Measurements from ENCODE around the gene RANBP17. TPM values are rescaled to one million over a fixed set of nuclear protein-coding genes. Genes with fewer than 3 reads are reported as not detected.

RANBP17 gene
- total RNA-seq, 1 experiment from 2014 or later: 6.0 TPM

GRCh38 chr5:171251519-171251918 is 389.7 kb downstream of the RANBP17 start:
- Histone ChIP-seq H3K9ac (ENCODE audit: low read length) (no peak overlapping the region), H3K79me2 (ENCODE audit: low read length) (no peaks in the 10 kb centered on the region), H3K27me3 (ENCODE audit: low read length) (no peaks in the 10 kb centered on the region), H3K36me3 (ENCODE audit: low read depth, low read length) (peaks cover 10% of the 10 kb centered on the region; the same call in 1 of the 2 replicates), H3F3A (ENCODE audit: low read length, unreplicated experiment) (no peaks in the 10 kb centered on the region), H3K4me2 (ENCODE audit: low read length) (no peak overlapping the region), H3K9me3 (ENCODE audit: low read length) (peaks cover 19% of the 10 kb centered on the region), H3K27ac (ENCODE audit: low read length) (no peak overlapping the region), H4K20me1 (ENCODE audit: low read length) (no peaks in the 10 kb centered on the region), H3K4me1 (ENCODE audit: insufficient read depth, low read length) (no peaks in the 10 kb centered on the region), H3K4me3 (ENCODE audit: low read length) (no peak overlapping the region), H2AFZ (ENCODE audit: low read length) (no peak overlapping the region), H3K9me2 (replicated peaks; ENCODE audit: low read length) (no peaks in the 10 kb centered on the region)
- CTCF ChIA-PET: no interaction called here
- ATAC-seq (no peak), DNase-seq (no peak)
- BruUV-seq (replicated peaks): no TSS peak
- POLR2A ChIA-PET (ENCODE audit: unreplicated experiment): no interaction called here
- intact Hi-C loops (cut with micrococcal nuclease): no loop called here
- TF ChIP-seq, protein P1, sequence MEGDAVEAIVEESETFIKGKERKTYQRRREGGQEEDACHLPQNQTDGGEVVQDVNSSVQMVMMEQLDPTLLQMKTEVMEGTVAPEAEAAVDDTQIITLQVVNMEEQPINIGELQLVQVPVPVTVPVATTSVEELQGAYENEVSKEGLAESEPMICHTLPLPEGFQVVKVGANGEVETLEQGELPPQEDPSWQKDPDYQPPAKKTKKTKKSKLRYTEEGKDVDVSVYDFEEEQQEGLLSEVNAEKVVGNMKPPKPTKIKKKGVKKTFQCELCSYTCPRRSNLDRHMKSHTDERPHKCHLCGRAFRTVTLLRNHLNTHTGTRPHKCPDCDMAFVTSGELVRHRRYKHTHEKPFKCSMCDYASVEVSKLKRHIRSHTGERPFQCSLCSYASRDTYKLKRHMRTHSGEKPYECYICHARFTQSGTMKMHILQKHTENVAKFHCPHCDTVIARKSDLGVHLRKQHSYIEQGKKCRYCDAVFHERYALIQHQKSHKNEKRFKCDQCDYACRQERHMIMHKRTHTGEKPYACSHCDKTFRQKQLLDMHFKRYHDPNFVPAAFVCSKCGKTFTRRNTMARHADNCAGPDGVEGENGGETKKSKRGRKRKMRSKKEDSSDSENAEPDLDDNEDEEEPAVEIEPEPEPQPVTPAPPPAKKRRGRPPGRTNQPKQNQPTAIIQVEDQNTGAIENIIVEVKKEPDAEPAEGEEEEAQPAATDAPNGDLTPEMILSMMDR (conservative IDR thresholded peaks at IDR 0.05; ENCODE audit: low read depth, low read length): no peak
- no peak for TF ChIP-seq EZH2phosphoT487 (IDR thresholded peaks at IDR 0.05; ENCODE audit: borderline replicate concordance, low read length)
- TF ChIP-seq EZH2 (IDR thresholded peaks at IDR 0.05; ENCODE audit: low read length, unreplicated experiment): no peak

GRCh38 chr5:171252674-171253073 is 390.9 kb downstream of the RANBP17 start:
- no TSS peak for BruUV-seq (replicated peaks)
- no peak overlapping the region for H3K4me3 ChIP-seq (ENCODE audit: low read length)
- H3K36me3 ChIP-seq (ENCODE audit: low read depth, low read length): peaks cover 8% of the 10 kb centered on the region; the same call in 1 of the 2 replicates
- peaks cover 19% of the 10 kb centered on the region for H3K9me3 ChIP-seq (ENCODE audit: low read length)
- no peaks in the 10 kb centered on the region for H3K4me1 ChIP-seq (ENCODE audit: insufficient read depth, low read length)
- intact Hi-C loops (cut with micrococcal nuclease): no loop called here
- H3K9ac ChIP-seq (ENCODE audit: low read length): no peak overlapping the region
- DNase-seq (no peak), ATAC-seq (no peak)
- no peaks in the 10 kb centered on the region for H3K79me2 ChIP-seq (ENCODE audit: low read length)
- TF ChIP-seq EZH2 (IDR thresholded peaks at IDR 0.05; ENCODE audit: low read length, unreplicated experiment) (no peak), EZH2phosphoT487 (IDR thresholded peaks at IDR 0.05; ENCODE audit: borderline replicate concordance, low read length) (no peak)
- TF ChIP-seq, protein P1 (conservative IDR thresholded peaks at IDR 0.05; ENCODE audit: low read depth, low read length): no peak
- no peaks in the 10 kb centered on the region for H3K27me3 ChIP-seq (ENCODE audit: low read length)
- no peaks in the 10 kb centered on the region for H3K9me2 ChIP-seq (replicated peaks; ENCODE audit: low read length)
- H2AFZ ChIP-seq (ENCODE audit: low read length): no peak overlapping the region
- ChIA-PET POLR2A (ENCODE audit: unreplicated experiment) (no interaction called here), CTCF (no interaction called here)
- no peaks in the 10 kb centered on the region for H3F3A ChIP-seq (ENCODE audit: low read length, unreplicated experiment)
- H3K4me2 ChIP-seq (ENCODE audit: low read length): no peak overlapping the region
- no peaks in the 10 kb centered on the region for H4K20me1 ChIP-seq (ENCODE audit: low read length)
- no peak overlapping the region for H3K27ac ChIP-seq (ENCODE audit: low read length)

DNA sequence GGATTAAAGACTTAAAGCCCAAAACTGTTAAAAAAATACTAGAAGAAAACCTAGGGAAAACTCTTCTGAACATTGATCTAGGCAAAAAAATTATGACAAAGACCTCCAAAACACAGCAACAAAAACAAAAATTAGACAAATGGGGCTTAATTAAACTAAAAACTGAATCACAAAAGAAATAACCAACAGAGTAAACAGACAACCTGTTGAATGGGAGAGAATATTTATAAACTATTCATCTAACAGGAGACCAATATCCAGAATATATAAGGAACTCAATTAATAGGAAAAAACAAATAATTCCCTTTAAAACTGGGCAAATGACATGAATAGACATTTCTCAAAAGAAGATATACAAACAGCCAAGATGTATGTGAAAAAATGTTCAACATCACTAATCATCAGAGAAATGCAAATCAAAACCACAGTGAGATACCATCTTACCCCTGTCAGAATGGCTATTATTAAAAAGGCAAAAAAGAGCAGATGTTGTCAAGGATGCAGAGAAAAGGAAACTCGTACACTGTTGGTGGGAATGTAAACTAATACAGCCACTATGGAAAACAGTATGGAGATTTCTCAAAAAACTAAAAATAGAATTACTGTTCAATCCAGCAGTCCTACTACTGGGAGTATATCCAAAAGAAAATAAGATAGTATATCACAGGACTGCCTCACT is 397.1 kb downstream of the RANBP17 start:
- TF ChIP-seq EZH2phosphoT487 (IDR thresholded peaks at IDR 0.05; ENCODE audit: borderline replicate concordance, low read length) (no peak), EZH2 (IDR thresholded peaks at IDR 0.05; ENCODE audit: low read length, unreplicated experiment) (no peak)
- TF ChIP-seq, protein P1 (conservative IDR thresholded peaks at IDR 0.05; ENCODE audit: low read depth, low read length): no peak
- Histone ChIP-seq H3K4me2 (ENCODE audit: low read length) (no peak overlapping the region), H2AFZ (ENCODE audit: low read length) (no peak overlapping the region), H3K27ac (ENCODE audit: low read length) (no peak overlapping the region), H3K9me2 (replicated peaks; ENCODE audit: low read length) (no peaks in the 10 kb centered on the region), H3K27me3 (ENCODE audit: low read length) (no peaks in the 10 kb centered on the region), H3K9me3 (ENCODE audit: low read length) (no peaks in the 10 kb centered on the region), H3K79me2 (ENCODE audit: low read length) (no peaks in the 10 kb centered on the region), H4K20me1 (ENCODE audit: low read length) (no peaks in the 10 kb centered on the region), H3K36me3 (ENCODE audit: low read depth, low read length) (no peaks in the 10 kb centered on the region), H3K9ac (ENCODE audit: low read length) (no peak overlapping the region), H3K4me3 (ENCODE audit: low read length) (no peak overlapping the region), H3K4me1 (ENCODE audit: insufficient read depth, low read length) (no peaks in the 10 kb centered on the region), H3F3A (ENCODE audit: low read length, unreplicated experiment) (no peaks in the 10 kb centered on the region)
- intact Hi-C loops (cut with micrococcal nuclease): no loop called here
- ChIA-PET POLR2A (ENCODE audit: unreplicated experiment) (no interaction called here), CTCF (no interaction called here)
- no TSS peak for BruUV-seq (replicated peaks)
- no peak for DNase-seq
- no peak for ATAC-seq
